ENCODE data around the gene CSNK2B. TPM values are rescaled to one million over a fixed set of nuclear protein-coding genes. Genes with fewer than 3 reads are reported as not detected.

CSNK2B gene
- total and polyA plus RNA-seq, 9 of the 15 experiments (the other 6 are each of a cell fraction or from before 2014, with no cell fraction given), result 120 to 1,126 (median 529) TPM

DNA sequence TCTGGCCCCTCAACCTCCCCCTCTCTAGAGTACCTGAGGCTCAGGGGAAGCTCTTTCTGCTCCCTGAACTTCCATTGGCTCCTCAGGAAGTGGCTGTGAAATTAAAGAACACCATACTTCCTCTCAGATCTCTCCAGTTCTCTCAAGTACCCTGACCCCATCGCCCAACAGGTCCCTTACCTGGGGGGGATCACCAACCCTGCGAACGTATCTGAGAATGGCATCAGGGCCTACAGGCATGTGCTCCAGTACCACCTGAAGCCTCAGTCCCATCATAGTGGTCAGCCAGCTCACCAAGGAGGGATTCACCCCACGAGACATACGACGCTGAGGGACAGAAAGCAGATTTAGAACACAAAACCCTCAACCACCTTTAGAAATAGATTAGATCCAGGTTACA is 25.3 kb upstream of the CSNK2B start:
- Histone ChIP-seq H3K4me1 (replicated peaks in 1 of 2; ENCODE audit: control insufficient read depth in 2 of 2, insufficient read depth in 2 of 2, low read length in 2 of 2) (peaks cover 3 to 13% of the 10 kb centered on the region in 2 experiments; a peak in 4 of 5 replicates), H3K9ac (ENCODE audit: insufficient read depth in 1 of 2, low read depth in 2 of 2, low read length in 2 of 2) (no peak overlapping the region), H2AFZ (ENCODE audit: low read depth, low read length) (no peak overlapping the region), H3K36me3 (ENCODE audit: control insufficient read depth, insufficient read depth, low read length) (peaks cover 96% of the 10 kb centered on the region), H3K79me2 (ENCODE audit: control insufficient read depth, insufficient read depth, low read length) (no peaks in the 10 kb centered on the region), H3K4me2 (ENCODE audit: insufficient read depth, low read length) (no peak overlapping the region), H4K20me1 (replicated peaks; ENCODE audit: control insufficient read depth, insufficient read depth, low read length) (peaks cover 14% of the 10 kb centered on the region), H3K4me3 (no peak overlapping the region), H3K27me3 (ENCODE audit: control insufficient read depth in 2 of 2, insufficient read depth in 2 of 2, low read length in 2 of 2) (no peaks in the 10 kb centered on the region), H3K9me3 (replicated peaks; ENCODE audit: control insufficient read depth, insufficient read depth, low read depth, low read length) (no peaks in the 10 kb centered on the region), H3K27ac (ENCODE audit: extremely low read depth, low read depth, low read length) (no peak overlapping the region), H3K9me1 (ENCODE audit: control insufficient read depth, insufficient read depth, low read length) (no peaks in the 10 kb centered on the region)
- ChIA-PET POLR2A (interaction anchor here (0.6 to 14.8 kb wide), 7 partner anchors 5 to 166 kb away, joined by 3 to 274 read pairs (median 12); partner anchors contain the start of genes APOM, BAG6, DDX39B and GPANK1), CTCF (ENCODE audit: low intra/inter-chr PET ratio) (no interaction called here)
- in situ Hi-C loops (cut with MboI), result no loop called here
- no peak for ATAC-seq
- FAIRE-seq, result no peak
- 95% methylated on average over 6 of the region's 6 CpGs for WGBS (ENCODE audit: insufficient coverage, low coverage, missing lambda C conversion rate)
- intact Hi-C loops (cut with micrococcal nuclease), result no loop called here
- BruUV-seq (replicated peaks), result TSS peak; percentile 76
- TF ChIP-seq ELF1 (tag; IDR thresholded peaks at IDR 0.05), result no peak
- TF ChIP-seq HDAC1 (IDR thresholded peaks at IDR 0.05), result no peak
- DNase-seq (ENCODE audit: extremely low read depth in 1 of 4, low spot score in 3 of 4), result no peak

DNA sequence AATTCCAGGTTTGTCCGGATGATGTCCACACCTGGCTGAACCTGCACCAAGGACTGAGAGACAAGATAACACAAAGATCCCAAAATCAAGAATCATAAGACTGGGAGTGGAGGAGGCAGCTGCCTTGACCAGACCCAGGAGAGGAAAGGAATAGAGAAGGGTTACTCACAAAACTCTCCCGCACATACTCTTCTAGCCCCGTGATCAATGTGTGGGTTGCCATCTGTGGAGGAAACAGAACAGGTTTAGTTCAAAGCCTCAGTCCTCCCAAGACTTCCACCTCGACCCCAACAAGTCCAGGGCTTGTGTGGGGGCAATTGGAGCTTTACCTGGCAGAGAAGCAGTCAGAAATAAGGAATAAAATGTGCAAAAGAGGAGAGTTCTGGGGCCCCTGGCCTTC is 24.5 kb upstream of the CSNK2B start:
- no peaks in the 10 kb centered on the region for H3K27me3 ChIP-seq (ENCODE audit: control insufficient read depth in 2 of 2, insufficient read depth in 2 of 2, low read length in 2 of 2)
- no peak for DNase-seq (ENCODE audit: extremely low read depth in 1 of 4, low spot score in 3 of 4)
- H2AFZ ChIP-seq (ENCODE audit: low read depth, low read length), result no peak overlapping the region
- H3K4me2 ChIP-seq (ENCODE audit: insufficient read depth, low read length), result no peak overlapping the region
- no peak for ATAC-seq
- no peak overlapping the region for H3K4me3 ChIP-seq
- BruUV-seq (replicated peaks), result no TSS peak
- H3K79me2 ChIP-seq (ENCODE audit: control insufficient read depth, insufficient read depth, low read length), result no peaks in the 10 kb centered on the region
- POLR2A ChIA-PET, result interaction anchor here (1.3 to 14.8 kb wide), 5 partner anchors 6 to 100 kb away, joined by 4 to 274 read pairs (median 75); partner anchors contain the start of genes APOM, BAG6, DDX39B and GPANK1
- TF ChIP-seq FOXJ3 (CRISPR knock-in tag; IDR thresholded peaks at IDR 0.05) (no peak), MEIS2 (IDR thresholded peaks at IDR 0.05; ENCODE audit: partially characterized antibody) (no peak), ZBTB1 (CRISPR knock-in tag; IDR thresholded peaks at IDR 0.05; ENCODE audit: borderline replicate concordance, low read depth) (no peak), HEY1 (CRISPR knock-in tag; IDR thresholded peaks at IDR 0.05; ENCODE audit: borderline replicate concordance) (no peak), FOXA1 (IDR thresholded peaks at IDR 0.05; ENCODE audit: borderline replicate concordance) (no peak), ARHGAP35 (IDR thresholded peaks at IDR 0.05; ENCODE audit: partially characterized antibody) (no peak)
- TF ChIP-seq, protein P1, sequence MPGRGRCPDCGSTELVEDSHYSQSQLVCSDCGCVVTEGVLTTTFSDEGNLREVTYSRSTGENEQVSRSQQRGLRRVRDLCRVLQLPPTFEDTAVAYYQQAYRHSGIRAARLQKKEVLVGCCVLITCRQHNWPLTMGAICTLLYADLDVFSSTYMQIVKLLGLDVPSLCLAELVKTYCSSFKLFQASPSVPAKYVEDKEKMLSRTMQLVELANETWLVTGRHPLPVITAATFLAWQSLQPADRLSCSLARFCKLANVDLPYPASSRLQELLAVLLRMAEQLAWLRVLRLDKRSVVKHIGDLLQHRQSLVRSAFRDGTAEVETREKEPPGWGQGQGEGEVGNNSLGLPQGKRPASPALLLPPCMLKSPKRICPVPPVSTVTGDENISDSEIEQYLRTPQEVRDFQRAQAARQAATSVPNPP (IDR thresholded peaks at IDR 0.05; ENCODE audit: borderline replicate concordance, insufficient read depth, insufficient read length), result no peak
- TF ChIP-seq, protein P2, sequence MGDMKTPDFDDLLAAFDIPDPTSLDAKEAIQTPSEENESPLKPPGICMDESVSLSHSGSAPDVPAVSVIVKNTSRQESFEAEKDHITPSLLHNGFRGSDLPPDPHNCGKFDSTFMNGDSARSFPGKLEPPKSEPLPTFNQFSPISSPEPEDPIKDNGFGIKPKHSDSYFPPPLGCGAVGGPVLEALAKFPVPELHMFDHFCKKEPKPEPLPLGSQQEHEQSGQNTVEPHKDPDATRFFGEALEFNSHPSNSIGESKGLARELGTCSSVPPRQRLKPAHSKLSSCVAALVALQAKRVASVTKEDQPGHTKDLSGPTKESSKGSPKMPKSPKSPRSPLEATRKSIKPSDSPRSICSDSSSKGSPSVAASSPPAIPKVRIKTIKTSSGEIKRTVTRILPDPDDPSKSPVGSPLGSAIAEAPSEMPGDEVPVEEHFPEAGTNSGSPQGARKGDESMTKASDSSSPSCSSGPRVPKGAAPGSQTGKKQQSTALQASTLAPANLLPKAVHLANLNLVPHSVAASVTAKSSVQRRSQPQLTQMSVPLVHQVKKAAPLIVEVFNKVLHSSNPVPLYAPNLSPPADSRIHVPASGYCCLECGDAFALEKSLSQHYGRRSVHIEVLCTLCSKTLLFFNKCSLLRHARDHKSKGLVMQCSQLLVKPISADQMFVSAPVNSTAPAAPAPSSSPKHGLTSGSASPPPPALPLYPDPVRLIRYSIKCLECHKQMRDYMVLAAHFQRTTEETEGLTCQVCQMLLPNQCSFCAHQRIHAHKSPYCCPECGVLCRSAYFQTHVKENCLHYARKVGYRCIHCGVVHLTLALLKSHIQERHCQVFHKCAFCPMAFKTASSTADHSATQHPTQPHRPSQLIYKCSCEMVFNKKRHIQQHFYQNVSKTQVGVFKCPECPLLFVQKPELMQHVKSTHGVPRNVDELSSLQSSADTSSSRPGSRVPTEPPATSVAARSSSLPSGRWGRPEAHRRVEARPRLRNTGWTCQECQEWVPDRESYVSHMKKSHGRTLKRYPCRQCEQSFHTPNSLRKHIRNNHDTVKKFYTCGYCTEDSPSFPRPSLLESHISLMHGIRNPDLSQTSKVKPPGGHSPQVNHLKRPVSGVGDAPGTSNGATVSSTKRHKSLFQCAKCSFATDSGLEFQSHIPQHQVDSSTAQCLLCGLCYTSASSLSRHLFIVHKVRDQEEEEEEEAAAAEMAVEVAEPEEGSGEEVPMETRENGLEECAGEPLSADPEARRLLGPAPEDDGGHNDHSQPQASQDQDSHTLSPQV (IDR thresholded peaks at IDR 0.05), result no peak
- H4K20me1 ChIP-seq (replicated peaks; ENCODE audit: control insufficient read depth, insufficient read depth, low read length), result peaks cover 11% of the 10 kb centered on the region
- no peak for FAIRE-seq
- intact Hi-C loops (cut with micrococcal nuclease) (no loop called here), in situ Hi-C loops (cut with MboI) (no loop called here)
- CTCF ChIA-PET (ENCODE audit: low intra/inter-chr PET ratio), result no interaction called here
- H3K9me3 ChIP-seq (replicated peaks; ENCODE audit: control insufficient read depth, insufficient read depth, low read depth, low read length), result no peaks in the 10 kb centered on the region
- H3K9ac ChIP-seq (ENCODE audit: insufficient read depth in 1 of 2, low read depth in 2 of 2, low read length in 2 of 2), result peak overlapping the region in 1 of 2 experiments; percentile 21; a peak in 1 of 4 replicates
- peaks cover 3 to 13% of the 10 kb centered on the region in 2 experiments; a peak in 4 of 5 replicates for H3K4me1 ChIP-seq (replicated peaks in 1 of 2; ENCODE audit: control insufficient read depth in 2 of 2, insufficient read depth in 2 of 2, low read length in 2 of 2)
- H3K36me3 ChIP-seq (ENCODE audit: control insufficient read depth, insufficient read depth, low read length), result peaks cover 96% of the 10 kb centered on the region
- no peak overlapping the region for H3K27ac ChIP-seq (ENCODE audit: extremely low read depth, low read depth, low read length)
- no peaks in the 10 kb centered on the region for H3K9me1 ChIP-seq (ENCODE audit: control insufficient read depth, insufficient read depth, low read length)
- 84% methylated on average over 4 of the region's 4 CpGs for WGBS (ENCODE audit: insufficient coverage, low coverage, missing lambda C conversion rate)
